Stimulated activated CD4-positive, alpha-beta T cell treated with anti-CD3 and anti-CD28 coated beads, Interleukin-4, amount 100 ng/mL, for 1 hour (primary cell): ENCODE measurements around the gene SPAG8.
A peak's percentile ranks its signal among the peaks of the same experiment; 100 is the strongest.

ENCODE experiments used
- DNase-seq: peaks from one replicate; pipeline ENCODE4 v3.0.0-alpha.2; 2020

The SPAG8 gene

GRCh38 chr9:35812025-35812602 is at the start of gene SPAG8:
SPAG8 (minus strand) TSS chr9:35812262; CDS start chr9:35812147, 115 bp downstream.
- DNase-seq = peak; percentile 89

- no peak for DNase-seq
Observed at GRCh38 chr9:35861161-35861897, 49.3 kb upstream of the SPAG8 start.

GRCh38 chr9:35859990-35860339 is 47.9 kb upstream of the SPAG8 start:
- no peak for DNase-seq

- DNase-seq = no peak
Observed at GRCh38 chr9:35859310-35859989, 47.4 kb upstream of the SPAG8 start.

GRCh38 chr9:35858458-35858857 is 46.4 kb upstream of the SPAG8 start:
- DNase-seq = no peak

GRCh38 chr9:35856882-35857281 is 44.8 kb upstream of the SPAG8 start:
- DNase-seq = no peak

GRCh38 chr9:35856206-35856605 is 44.1 kb upstream of the SPAG8 start:
- no peak for DNase-seq

- no peak for DNase-seq
Observed at GRCh38 chr9:35854091-35854762, 42.2 kb upstream of the SPAG8 start.

GRCh38 chr9:35852876-35853865 is 41.1 kb upstream of the SPAG8 start:
- no peak for DNase-seq

GRCh38 chr9:35852267-35852815 is 40.3 kb upstream of the SPAG8 start:
- no peak for DNase-seq

- DNase-seq = no peak
Observed at GRCh38 chr9:35847792-35848572, 35.9 kb upstream of the SPAG8 start.

- DNase-seq = no peak
Observed at GRCh38 chr9:35845824-35846771, 34.0 kb upstream of the SPAG8 start.

GRCh38 chr9:35844628-35845270 is 32.7 kb upstream of the SPAG8 start:
- no peak for DNase-seq

GRCh38 chr9:35842795-35843194 is 30.7 kb upstream of the SPAG8 start:
- DNase-seq = no peak

- DNase-seq = no peak
Observed at GRCh38 chr9:35842020-35842745, 30.1 kb upstream of the SPAG8 start.

- DNase-seq = no peak
Observed at GRCh38 chr9:35841645-35841900, 29.5 kb upstream of the SPAG8 start.

GRCh38 chr9:35840881-35841644 is 29.0 kb upstream of the SPAG8 start:
- DNase-seq = no peak

- DNase-seq = no peak
Observed at GRCh38 chr9:35839926-35840325, 27.9 kb upstream of the SPAG8 start.
